HepG2 (cell line): ENCODE results near the gene ALOXE3. TPM values are rescaled to one million over a fixed set of nuclear protein-coding genes. Genes with fewer than 3 reads are reported as not detected.

Experiments
- MED1 ChIP-seq: sonication (generic); formaldehyde crosslinking; IDR thresholded peaks from 2 replicates; pipeline ENCODE4 v1.4.0; 2020; ENCODE audit warnings: missing genetic modification reagents
- polyA plus RNA-seq, 8 experiments: library from polyadenylated mRNA; depleted of rRNA in 3 of 8; stranded (reverse) in 7 of 8; unstranded in 1 of 8; fragments of >200 nt; fragmentation: Illumina TruSeq in 4 of 8; extraction: Trizol in 4 of 8; gene quantifications; 2 replicates each; pipeline versions ENCODE4 v1.2.1 to v1.2.3, GENCODE V29; 2011 to 2016; ENCODE audit warnings: low read depth in 4 of 8, missing spikeins in 1 of 8, mixed read lengths in 1 of 8; ENCODE audit not compliant: insufficient read depth in 1 of 8
- total RNA-seq, 5 experiments: library from RNA; depleted of rRNA; stranded (reverse); fragments of >200 nt; fragmentation: Illumina TruSeq; extraction: Trizol; gene quantifications; 2 replicates each; pipeline ENCODE4 v1.2.3, GENCODE V29; 2016; ENCODE audit warnings: low read depth in 1 of 5
- TF ChIP-seq, protein P1 (sequence below): sonication (generic); formaldehyde crosslinking; IDR thresholded peaks from 2 replicates; pipeline ENCODE4 v1.4.0; 2020; ENCODE audit warnings: mild to moderate bottlenecking, missing genetic modification reagents, borderline replicate concordance
- TF ChIP-seq, protein P2 (sequence below): sonication (generic); formaldehyde crosslinking; IDR thresholded peaks from 2 replicates; pipeline ENCODE4 v1.4.0; 2020; ENCODE audit warnings: missing genetic modification reagents, borderline replicate concordance
- TF ChIP-seq, protein P3 (sequence below): IDR thresholded peaks from 2 replicates; pipeline ENCODE4 v1.6.1; 2012; ENCODE audit warnings: inconsistent platforms

The ALOXE3 gene
- total and polyA plus RNA-seq, 2 of the 13 experiments (the other 11 are each of a cell fraction or from before 2014, with no cell fraction given): 0.07 TPM; not detected in 1

DNA sequence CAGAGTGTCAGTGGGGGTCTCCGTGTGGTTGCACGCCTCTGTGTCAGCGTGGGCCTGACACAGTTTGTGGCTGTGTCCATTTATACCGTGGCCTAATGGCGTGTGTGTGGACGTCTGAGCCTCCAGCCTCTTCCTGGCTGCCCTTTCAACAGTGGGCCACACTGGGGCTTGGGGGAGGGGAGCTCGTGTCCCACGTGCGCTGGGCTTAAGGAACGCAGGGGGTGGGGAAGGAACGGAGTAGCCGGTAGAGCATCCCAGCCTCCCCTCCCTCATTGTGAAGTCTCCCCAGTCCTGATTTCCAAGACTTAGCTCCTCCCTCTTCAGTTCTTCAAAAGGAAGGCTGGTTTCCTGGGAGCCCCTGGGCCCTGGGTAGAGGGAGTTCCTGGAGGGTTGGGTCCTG lies 15.1 kb upstream of the ALOXE3 start (continued):
- TF ChIP-seq, protein P1, sequence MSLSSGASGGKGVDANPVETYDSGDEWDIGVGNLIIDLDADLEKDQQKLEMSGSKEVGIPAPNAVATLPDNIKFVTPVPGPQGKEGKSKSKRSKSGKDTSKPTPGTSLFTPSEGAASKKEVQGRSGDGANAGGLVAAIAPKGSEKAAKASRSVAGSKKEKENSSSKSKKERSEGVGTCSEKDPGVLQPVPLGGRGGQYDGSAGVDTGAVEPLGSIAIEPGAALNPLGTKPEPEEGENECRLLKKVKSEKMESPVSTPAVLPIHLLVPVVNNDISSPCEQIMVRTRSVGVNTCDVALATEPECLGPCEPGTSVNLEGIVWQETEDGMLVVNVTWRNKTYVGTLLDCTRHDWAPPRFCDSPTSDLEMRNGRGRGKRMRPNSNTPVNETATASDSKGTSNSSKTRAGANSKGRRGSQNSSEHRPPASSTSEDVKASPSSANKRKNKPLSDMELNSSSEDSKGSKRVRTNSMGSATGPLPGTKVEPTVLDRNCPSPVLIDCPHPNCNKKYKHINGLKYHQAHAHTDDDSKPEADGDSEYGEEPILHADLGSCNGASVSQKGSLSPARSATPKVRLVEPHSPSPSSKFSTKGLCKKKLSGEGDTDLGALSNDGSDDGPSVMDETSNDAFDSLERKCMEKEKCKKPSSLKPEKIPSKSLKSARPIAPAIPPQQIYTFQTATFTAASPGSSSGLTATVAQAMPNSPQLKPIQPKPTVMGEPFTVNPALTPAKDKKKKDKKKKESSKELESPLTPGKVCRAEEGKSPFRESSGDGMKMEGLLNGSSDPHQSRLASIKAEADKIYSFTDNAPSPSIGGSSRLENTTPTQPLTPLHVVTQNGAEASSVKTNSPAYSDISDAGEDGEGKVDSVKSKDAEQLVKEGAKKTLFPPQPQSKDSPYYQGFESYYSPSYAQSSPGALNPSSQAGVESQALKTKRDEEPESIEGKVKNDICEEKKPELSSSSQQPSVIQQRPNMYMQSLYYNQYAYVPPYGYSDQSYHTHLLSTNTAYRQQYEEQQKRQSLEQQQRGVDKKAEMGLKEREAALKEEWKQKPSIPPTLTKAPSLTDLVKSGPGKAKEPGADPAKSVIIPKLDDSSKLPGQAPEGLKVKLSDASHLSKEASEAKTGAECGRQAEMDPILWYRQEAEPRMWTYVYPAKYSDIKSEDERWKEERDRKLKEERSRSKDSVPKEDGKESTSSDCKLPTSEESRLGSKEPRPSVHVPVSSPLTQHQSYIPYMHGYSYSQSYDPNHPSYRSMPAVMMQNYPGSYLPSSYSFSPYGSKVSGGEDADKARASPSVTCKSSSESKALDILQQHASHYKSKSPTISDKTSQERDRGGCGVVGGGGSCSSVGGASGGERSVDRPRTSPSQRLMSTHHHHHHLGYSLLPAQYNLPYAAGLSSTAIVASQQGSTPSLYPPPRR (CRISPR knock-in tag): 0 out of 2 replicates have a peak, but pooled peaks have one; percentile 7
- TF ChIP-seq MED1 (CRISPR knock-in tag): 0 out of 2 replicates have a peak, but pooled peaks have one; percentile 18
- TF ChIP-seq, protein P2, sequence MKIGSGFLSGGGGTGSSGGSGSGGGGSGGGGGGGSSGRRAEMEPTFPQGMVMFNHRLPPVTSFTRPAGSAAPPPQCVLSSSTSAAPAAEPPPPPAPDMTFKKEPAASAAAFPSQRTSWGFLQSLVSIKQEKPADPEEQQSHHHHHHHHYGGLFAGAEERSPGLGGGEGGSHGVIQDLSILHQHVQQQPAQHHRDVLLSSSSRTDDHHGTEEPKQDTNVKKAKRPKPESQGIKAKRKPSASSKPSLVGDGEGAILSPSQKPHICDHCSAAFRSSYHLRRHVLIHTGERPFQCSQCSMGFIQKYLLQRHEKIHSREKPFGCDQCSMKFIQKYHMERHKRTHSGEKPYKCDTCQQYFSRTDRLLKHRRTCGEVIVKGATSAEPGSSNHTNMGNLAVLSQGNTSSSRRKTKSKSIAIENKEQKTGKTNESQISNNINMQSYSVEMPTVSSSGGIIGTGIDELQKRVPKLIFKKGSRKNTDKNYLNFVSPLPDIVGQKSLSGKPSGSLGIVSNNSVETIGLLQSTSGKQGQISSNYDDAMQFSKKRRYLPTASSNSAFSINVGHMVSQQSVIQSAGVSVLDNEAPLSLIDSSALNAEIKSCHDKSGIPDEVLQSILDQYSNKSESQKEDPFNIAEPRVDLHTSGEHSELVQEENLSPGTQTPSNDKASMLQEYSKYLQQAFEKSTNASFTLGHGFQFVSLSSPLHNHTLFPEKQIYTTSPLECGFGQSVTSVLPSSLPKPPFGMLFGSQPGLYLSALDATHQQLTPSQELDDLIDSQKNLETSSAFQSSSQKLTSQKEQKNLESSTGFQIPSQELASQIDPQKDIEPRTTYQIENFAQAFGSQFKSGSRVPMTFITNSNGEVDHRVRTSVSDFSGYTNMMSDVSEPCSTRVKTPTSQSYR (CRISPR knock-in tag): peak; percentile 59; the same call in 1 of the 2 replicates
- TF ChIP-seq, protein P3, sequence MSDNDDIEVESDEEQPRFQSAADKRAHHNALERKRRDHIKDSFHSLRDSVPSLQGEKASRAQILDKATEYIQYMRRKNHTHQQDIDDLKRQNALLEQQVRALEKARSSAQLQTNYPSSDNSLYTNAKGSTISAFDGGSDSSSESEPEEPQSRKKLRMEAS: 0 out of 2 replicates have a peak, but pooled peaks have one; percentile 30
